ENCODE results near the gene XRCC5. TPM values are rescaled to one million over a fixed set of nuclear protein-coding genes. Genes with fewer than 3 reads are reported as not detected.
A peak's percentile ranks its signal among the peaks of the same experiment; 100 is the strongest.
"Not testable (repeated sequence)": the region's sequence is repeated elsewhere in the genome, so short reads cannot be mapped to it uniquely, and the experiment has no call there.

Gene XRCC5
- polyA plus RNA-seq, 10 donors, result 137 to 205 (median 170) TPM

DNA sequence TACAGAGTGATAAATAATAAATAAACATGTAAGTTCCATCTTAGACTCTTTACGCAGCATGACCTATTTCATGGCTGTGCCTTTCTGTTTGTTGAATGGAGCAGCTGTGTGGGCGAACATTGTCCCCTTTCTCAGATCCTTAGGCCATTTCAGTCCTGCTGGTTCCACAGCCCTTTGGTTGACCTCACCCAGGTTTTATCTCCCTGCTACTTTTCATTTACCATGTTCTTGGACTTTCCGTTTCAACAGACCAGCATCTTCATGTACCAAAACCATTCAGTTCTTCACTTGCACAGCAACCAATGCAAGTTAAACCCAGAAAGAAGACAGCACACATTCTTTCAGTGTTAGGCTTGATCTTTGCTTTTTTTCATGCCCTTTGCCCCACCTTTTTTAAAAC lies 83.8 kb downstream of the XRCC5 start:
- DNase-seq, result no peak

DNA sequence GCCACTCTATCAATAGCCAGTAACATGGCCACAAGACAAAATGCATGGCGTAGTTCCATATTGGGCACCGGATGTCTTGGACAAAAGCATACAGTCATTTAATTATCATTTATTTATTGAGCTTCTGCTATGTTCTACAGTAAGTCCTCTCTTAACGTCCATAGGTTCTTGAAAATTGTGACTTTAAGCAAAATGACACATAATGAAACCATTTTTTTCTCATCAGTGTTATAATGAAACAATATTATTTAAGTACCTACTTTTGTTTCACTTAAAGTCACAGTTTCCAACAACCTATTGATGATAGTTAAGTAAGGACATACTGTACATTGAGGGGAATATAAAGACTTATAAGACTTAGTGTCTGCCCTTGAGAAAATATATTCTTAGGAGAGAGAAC lies 84.9 kb downstream of the XRCC5 start:
- no peak for DNase-seq

DNA sequence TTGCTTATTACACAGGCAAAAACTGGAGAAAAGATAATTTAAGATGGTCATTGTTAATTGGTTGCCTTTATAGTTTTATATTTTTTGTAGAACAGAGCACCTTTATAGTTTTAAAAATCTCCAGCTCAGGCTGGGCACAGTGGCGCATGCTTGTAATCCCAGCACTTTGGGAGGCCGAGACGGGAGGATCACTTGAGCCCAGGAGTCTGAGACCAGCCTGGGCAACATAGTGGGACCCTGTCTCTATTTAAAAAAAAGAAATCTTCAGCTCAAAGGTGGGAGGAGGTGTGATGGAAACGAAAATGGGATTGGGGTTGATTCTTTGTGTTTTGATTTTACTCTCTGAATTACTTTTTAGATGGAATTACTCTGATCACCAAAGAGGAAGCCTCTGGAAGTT lies 85.4 kb downstream of the XRCC5 start:
- no peak for DNase-seq

DNA sequence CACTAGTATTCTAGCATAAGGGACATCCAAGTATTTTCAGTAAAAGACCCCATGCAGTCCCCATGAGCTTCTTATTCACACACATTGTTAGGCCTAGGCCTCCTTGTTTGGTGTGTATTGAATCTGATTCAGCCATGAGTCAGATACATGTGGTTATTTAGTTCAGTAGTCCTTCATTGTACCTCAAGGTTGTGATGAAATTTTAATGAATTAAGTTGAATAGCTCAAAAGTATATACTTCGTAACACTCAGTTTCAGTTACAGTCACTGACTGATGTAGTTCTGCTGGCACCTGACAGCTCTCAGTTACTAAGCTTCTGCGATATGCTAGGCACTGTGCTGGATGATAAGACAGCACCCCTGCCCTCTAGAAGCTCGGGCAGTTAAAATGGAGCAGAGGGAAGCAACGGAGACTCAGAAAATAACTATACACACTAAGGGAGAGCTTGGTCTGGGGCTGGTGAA lies 86.4 kb downstream of the XRCC5 start:
- peak in 1 of 3 donors; percentile 62 for DNase-seq

DNA sequence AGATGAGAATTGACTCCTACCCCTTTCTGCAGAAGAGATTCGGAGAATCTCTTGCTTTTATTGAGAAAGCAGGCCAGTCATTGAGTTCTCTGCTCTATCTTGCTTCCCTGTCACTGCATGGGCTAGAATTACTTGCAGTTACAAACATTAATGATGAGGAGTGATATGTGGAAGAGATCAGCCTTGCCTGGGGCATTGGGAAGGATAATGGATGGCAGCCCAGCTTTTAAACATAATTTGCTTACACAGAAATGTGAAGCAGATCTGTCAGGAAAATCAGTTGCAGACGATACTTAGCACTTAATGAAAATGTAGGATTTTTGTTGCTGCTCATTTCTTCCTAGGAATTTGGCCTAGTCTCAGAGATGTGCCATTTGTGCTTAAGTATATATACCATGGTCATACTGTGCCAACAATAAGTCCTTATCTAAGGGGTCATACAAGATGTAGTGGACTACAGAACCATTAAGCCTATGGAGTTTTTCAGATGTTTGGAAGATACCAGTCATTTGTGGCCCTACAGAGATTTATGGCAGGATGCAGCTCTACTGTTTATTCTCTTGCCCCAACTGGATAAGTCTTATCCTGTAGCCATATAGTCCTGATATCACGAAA lies 92.7 kb downstream of the XRCC5 start:
- DNase-seq, result no peak

DNA sequence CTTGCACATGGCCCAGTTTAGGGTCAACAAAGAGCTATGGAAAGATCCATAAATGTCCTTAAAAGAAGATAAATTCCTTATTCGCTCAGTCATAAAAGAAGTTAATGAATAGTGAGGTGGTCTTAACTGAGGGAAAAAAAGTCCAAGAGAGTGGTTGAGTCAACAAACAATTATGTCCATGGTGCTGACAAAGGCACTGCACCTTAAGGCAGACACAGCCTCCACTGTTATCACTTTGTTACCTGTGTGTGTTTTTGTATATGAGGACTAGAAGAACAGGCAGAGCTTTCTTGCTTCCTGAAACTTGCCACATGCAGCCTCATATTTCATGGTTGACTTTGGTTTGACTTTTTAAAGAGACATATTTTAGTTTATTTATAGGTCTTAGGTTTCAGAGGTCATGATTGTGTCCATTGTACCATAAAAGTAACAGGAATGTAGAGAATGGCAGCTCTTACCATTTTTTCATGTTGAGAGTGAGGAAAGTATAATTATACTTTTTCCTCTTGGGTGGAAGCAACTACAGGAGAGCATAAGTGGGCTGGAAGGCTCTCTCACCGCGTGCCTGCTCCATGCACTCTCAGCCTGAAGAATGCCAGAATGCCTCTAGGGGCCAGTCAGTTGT lies 93.6 kb downstream of the XRCC5 start:
- DNase-seq, result no peak

DNA sequence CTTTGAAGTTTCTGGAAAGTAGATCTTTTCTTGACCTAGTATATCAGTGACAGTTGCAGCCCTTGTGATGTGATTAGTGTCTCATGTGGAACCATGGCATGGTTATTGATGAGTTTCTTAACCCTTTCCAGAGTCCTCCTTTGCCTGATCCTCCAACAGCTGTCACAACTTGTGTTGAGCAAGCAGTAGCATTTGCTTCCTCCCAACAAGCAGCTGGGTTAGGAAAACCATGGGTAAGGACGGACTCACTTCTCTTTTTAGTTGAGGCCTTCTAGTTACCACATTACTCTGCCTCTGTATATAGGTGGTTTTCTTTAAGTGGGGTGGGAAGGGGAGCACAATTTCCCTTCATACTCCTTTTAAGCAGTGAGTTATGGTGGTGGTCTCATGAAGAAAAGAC lies 96.3 kb downstream of the XRCC5 start:
- no peak for DNase-seq

DNA sequence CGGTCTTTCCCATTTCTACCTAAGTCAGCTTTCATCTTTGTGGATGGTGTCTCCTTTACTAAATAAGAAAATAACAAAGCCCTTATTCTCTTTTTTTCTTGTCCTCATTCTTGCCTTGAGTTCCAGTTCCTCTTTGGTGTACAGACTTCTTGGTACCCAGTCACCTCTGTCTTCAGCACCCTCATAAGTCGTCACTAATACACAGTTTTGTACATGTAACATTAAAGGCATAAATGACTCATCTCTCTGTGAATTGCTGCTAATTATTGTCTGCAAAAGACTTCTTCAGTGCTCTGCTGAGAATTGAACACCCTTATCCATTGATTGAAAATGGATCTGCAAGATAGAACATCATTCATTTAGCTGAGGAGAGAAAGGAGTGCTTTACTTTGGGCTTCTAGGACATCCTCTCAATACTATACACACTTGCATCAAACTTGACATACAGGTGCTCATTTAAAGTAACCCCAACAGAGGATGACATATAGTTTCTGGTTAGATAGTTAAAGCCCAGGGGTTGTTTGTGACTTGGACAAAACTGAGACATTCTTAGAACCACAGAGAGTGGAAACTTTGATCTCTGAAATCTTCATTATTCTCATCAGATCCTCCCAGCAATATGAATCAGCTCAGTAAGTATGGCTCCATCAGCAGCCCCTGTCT lies 97.0 kb downstream of the XRCC5 start:
- DNase-seq, result no peak

DNA sequence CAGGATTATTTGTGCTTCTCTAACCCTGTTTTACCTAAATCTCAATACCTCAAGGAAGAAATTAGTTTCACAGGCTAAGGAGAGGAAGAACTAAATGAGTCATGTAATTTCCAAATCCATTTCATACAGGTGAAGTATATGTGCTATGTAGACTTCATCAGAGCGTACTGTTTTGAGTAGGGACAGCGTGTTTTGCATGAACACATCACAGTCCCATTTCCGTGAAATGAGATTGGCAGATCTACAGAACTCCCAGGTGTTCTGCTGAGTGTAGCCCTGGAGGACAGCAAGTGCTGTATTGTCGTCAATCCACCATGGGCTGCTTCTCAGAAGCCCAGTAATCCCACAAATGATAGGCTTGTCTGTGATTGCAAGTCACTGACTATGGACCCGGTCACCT lies 97.7 kb downstream of the XRCC5 start:
- no peak for DNase-seq

DNA sequence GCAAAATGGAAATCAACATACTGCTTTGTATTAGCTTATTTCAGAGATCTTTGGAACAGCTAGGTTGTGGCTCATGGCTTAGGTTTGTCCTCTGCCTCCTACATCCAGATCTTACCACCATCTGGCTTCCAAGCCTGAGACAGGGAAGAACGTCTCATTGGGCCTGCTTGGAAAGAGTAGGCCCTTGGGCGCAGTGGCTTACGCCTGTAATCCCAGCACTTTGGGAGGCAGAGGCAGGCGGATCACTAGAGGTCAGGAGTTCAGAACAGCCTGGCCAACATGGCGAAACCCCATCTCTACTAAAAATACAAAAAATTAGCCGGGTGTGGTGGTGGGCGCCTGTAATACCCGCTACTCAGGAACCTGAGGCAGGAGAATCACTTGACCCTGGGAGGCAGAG lies 99.5 kb downstream of the XRCC5 start:
- DNase-seq, result not testable (repeated sequence)

DNA sequence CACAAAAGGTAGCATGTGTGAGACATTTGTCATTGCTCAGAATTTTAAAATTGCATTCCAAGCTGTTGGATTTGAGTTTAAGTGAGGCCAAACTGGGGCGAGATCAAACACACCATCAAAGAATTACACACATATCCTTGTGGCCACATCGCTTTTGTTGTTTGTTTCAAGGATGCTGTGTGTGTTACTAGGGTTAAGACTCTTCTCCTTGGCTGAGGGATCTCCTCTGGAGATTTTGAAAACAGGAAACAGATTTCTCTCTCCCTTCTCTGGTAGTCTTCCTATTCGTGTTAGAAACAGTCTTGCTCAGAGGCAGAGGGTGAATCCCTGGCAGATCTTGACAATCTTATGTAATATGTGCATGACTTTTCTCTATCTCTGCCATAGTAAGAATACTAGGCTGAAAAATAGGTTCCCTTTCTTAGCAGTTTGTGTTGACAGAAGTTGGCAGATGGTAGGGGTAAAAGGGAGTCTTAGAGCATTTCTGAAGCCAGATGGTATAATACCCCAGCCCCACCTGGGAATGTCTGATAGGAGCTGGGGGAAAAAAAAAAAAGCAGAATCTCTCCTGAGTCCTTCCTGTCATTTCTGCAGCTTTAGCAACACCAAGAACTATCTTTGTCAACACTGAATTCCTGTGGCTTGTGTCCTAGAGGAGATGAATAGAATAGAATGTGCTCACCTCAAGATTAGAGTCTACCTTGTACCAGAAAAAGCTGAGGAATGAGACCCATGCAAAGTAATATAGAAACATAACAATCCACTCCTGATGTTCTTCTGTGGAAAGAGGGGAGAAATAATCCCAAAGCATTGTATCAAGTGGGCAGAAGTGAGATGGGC lies 101.8 kb downstream of the XRCC5 start:
- DNase-seq, result peak in 2 of 3 donors; percentile 10 to 32

DNA sequence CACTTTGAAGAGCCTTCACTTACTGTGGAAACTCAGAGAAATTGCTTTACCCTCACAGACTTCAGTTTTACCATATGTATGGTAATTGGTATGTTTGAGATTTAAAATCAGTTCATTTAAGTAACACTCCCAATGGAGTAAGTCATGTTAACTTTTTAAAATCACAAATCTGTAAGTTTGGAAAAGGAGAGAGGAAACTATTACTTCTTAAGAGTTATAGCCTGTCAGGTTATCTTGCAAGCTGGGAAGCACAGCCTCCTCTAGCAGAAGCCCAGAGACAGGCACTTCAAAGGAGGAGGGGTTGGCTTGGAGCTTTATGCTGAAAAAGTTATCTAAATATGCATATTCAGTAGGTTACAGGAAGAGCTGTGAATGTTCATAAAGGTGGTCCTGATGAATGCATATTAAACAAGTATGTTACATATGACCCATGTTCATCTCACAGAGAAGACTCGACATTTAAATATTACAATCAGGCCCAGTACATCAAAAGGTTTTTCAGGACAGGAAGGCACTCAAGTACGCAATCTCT lies 102.5 kb downstream of the XRCC5 start:
- no peak for DNase-seq

DNA sequence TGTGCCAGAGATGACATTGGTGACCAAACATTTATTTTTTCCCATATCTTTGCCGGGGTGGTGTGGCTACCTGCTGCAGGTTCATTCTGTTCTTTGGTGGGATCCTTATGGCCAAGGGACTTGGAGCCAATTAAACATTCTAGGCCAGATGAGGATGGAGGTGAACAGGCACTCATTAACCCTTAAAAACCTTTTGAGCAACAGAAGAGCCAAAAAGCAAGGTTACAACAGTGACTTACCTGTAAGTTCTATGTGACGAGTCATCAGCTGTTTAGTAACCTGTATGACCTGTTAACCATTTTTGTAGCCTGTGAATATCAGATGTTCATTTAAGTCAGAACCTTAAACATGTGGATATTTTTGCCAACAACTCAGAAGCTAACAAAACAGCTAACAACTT lies 105.6 kb downstream of the XRCC5 start:
- no peak for DNase-seq

DNA sequence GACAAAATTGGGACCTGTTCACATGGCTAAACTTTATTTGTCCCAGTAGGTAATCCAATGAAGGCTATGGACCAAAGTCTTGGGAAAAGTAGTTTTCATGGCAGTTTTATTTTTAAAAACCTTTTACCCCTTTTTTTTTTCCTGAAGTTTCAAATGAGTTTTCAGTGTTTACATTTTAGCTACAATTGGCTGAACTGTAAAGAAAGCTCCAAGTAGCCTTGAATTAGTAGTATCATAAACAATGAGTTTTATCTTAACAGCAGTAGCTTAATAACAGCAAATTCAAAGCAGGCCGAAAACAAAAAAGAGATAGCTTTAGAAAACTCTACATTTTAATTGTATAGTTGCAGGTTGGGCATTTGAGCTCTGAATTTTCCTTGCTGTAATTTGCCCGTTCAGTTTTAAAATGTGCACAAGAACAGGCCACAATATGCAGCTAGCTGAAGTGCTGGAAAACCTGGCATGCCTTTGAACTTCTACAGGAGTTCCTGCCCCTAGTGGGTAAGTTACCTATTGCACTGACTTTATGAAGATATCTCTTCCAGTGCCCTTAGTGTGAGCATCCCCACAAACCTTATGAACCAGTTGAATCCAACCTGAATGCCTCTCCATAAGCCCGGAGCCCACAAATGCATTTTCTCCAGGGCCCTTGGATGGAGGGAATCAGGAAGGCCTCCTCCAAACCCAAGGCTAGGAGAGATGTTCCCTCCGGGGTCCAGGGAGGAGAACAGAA lies 106.7 kb downstream of the XRCC5 start:
- no peak for DNase-seq

DNA sequence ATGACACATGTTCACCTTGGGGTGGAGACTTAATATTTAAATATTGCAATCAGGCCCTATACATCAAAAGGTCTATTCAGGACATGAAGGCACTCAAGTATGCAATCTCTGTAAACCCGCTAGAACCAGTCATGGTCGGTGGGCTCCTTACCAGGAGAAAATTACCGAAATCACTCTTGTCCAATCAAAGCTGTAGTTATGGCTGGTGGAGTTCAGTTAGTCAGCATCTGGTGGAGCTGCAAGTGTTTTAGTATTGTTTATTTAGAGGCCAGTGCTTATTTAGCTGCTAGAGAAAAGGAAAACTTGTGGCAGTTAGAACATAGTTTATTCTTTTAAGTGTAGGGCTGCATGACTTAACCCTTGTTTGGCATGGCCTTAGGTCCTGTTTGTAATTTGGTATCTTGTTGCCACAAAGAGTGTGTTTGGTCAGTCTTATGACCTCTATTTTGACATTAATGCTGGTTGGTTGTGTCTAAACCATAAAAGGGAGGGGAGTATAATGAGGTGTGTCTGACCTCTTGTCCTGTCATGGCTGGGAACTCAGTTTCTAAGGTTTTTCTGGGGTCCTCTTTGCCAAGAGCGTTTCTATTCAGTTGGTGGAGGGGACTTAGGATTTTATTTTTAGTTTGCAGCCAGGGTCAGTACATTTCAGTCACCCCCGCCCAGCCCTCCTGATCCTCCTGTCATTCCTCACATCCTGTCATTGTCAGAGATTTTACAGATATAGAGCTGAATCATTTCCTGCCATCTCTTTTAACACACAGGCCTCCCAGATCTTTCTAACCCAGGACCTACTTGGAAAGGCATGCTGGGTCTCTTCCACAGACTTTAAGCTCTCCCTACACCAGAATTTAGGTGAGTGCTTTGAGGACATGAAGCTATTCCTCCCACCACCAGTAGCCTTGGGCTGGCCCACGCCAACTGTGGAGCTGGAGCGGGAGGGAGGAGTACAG lies 108.1 kb downstream of the XRCC5 start:
- peak in 1 of 3 donors; percentile 40 for DNase-seq

DNA sequence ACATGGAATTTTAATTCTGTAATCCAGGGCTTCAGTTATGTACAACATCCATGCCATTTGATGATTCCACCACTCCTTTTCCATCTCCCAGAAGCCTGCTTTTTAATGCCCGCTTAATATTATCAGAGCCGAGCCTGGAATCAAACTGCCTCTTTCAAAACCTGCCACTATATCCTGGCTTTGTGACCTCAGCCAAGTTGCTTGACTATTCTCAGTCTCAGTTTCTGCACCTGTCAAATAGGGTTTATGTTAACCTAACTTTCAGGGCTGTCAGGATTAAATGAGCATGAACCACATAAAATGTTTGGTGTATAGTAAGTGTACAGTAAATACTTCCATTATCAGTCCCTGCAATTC lies 108.7 kb downstream of the XRCC5 start:
- no peak for DNase-seq

DNA sequence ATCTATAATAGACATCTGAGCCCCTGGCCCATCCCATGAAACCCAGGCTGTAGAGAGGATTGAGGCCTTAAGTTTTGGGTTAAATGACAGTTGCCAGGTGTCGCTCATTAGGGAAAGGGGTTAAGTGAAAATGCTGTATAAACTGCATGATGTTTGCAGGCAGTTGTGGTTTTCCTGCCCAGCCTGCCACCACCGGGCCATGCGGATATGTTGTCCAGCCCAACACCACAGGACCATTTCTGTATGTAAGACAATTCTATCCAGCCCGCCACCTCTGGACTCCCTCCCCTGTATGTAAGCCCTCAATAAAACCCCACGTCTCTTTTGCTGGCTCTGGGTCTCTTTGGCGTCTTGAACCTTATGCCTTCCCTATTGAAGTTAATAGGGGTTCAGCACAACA lies 110.7 kb downstream of the XRCC5 start:
- DNase-seq, result no peak

DNA sequence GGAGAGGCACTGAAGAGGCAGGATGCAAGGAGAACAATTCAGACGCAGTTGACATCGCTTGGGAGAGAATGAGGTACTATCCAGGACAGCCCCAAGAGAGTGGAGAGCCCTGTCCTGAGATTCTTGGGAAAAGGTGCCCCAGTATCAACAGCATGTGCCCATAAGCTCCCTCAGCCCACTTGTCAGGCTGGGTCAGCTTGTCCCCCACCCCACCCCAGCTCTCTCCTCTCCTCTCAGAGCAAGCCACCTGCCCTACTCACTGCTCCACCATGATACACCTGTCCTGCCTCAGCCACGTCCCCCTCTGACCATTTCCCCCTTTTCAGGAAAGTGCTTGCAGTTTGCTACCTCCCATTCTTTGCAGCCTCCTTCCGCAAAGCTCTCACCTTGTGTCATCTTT lies 111.8 kb downstream of the XRCC5 start:
- DNase-seq, result no peak

DNA sequence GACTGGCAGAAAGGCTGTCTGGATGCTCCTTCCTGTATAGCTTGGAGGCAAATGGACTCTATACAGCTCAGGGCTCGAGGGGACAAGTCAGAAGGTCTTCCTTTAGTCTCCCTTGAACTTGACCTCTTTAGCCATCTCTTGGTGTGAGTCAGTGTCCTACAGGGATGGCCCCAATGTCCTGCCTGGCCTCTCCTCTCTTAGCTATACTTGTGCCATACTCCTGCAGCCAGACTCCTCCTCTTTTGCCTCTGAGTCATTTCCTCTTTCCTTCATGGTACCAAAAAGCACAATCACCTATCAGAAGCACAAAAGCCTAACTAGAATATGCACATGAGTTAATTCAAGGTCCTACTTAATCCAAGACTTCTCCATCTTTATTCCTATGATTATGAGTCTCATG lies 112.7 kb downstream of the XRCC5 start:
- DNase-seq, result no peak

DNA sequence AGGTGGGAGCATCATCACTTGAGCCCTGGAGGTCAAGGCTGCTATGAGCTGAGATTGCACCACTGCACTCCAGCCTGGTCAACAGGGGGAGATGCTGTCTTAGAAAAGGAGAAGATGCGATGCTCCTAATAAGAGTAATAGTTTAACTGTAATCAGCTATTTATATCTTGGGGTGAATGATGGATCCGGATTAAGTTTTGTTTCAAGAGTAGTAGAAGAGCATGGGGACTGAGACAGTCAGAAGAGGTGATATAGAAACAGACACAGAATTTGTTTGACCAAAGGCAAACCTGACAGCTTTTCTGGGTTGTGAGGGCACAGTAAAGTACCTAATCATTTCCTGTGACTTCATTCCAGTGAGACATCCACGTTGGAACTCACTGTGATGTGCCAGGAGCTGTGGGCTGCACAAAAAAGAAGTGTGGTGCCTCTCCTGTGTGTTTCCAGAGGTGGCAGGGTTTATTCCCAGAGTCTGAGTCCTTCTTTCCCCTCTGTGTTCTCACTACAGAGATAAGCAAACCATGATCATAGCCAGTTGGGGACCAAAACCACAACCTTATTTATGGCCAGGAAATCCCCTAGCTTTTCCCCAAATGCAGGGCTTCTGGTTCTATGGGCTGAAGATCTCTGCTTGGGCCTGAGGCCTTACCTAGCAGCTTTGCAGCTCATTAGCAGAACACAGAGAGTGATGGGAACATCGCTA lies 113.7 kb downstream of the XRCC5 start:
- no peak for DNase-seq
